AG04449 (cell line): Measurements from ENCODE around the gene PNLIPRP2.

Experiments
- CTCF ChIA-PET: fragments of 350-600 bp; formaldehyde crosslinking; extraction: SDS; loops from one replicate; lab custom pipeline; 2021; ENCODE audit warnings: antibody characterized with exemption; lab: Yijun Ruan, JAX
- POLR2A ChIA-PET: fragments of 400-600, 350-600 bp; formaldehyde crosslinking; extraction: SDS; loops from one replicate; lab custom pipeline; 2020; ENCODE audit warnings: antibody characterized with exemption, inconsistent platforms; lab: Yijun Ruan, JAX
- DNase-seq: peaks from one replicate; pipeline ENCODE4 v3.0.0-alpha.2; 2010; ENCODE audit warnings: low read depth, low spot score
- H3K4me3 ChIP-seq: 2 replicates; pipeline ENCODE4 v1.5.1; 2011; ENCODE audit warnings: low read depth, mild to moderate bottlenecking, control low read depth, low read length
- TF ChIP-seq, protein P1 (sequence below): IDR thresholded peaks from one replicate; pipeline ENCODE4 v1.5.1; 2011; ENCODE audit warnings: mild to moderate bottlenecking, moderate library complexity, low read length, control low read depth, inconsistent platforms; ENCODE audit not compliant: insufficient read depth; ENCODE audit errors: missing control alignments

PNLIPRP2 gene

DNA sequence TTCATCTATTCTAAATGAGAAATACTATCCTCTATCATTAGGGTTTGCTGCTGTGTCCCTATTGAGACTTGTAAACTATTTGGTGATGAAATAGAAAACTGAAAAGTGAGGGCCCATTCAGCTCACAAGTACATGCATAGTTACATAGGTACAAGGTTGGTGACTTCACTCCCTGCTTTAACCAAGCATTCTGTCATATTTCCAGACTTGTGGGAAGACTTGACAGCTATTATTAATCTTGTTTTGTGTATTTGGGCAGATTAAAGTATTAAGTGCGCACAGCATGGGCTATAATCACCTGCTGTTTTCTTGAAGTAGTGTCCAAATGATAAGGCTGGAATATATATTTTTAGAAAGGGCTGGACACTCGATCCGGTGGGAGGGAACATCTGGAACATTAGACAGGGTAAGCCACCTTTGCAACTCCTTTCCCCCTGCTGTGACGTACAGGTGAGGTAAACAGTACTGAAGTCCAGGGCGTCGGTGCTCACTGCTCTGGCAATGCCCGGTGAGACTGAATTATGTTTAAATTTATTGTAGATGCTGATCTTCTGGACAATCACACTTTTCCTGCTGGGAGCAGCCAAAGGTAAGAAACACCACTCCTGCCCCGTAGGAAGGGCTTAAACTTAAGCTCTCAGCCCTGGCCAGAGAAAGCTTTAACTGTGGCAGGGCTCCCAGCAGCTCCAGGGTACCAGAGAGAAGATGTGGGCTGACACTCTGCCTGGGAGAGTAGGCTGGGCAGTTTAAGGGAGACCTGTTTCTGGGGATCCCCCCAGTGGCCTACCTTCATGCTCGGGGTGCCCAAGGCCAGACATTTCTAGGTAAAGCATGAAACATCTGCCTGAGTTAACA lies 29.9 kb upstream of the PNLIPRP2 start, which contains the start of gene PNLIPRP1:
PNLIPRP1 (plus strand) TSS at position 370 of the 855 bp plus-strand sequence; CDS start at position 541, 171 bp downstream.
- TF ChIP-seq, protein P1, sequence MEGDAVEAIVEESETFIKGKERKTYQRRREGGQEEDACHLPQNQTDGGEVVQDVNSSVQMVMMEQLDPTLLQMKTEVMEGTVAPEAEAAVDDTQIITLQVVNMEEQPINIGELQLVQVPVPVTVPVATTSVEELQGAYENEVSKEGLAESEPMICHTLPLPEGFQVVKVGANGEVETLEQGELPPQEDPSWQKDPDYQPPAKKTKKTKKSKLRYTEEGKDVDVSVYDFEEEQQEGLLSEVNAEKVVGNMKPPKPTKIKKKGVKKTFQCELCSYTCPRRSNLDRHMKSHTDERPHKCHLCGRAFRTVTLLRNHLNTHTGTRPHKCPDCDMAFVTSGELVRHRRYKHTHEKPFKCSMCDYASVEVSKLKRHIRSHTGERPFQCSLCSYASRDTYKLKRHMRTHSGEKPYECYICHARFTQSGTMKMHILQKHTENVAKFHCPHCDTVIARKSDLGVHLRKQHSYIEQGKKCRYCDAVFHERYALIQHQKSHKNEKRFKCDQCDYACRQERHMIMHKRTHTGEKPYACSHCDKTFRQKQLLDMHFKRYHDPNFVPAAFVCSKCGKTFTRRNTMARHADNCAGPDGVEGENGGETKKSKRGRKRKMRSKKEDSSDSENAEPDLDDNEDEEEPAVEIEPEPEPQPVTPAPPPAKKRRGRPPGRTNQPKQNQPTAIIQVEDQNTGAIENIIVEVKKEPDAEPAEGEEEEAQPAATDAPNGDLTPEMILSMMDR, result no peak
- H3K4me3 ChIP-seq, result no peak within 1 kb of the TSS
- CTCF ChIA-PET, result no interaction called here
- POLR2A ChIA-PET, result no interaction called here
- no peak for DNase-seq

GRCh38 chr10:116593139-116593740 lies 27.5 kb upstream of the PNLIPRP2 start:
- TF ChIP-seq, protein P1, result no peak
- ChIA-PET CTCF (no interaction called here), POLR2A (no interaction called here)
- H3K4me3 ChIP-seq, result no peak overlapping the region
- no peak for DNase-seq

DNA sequence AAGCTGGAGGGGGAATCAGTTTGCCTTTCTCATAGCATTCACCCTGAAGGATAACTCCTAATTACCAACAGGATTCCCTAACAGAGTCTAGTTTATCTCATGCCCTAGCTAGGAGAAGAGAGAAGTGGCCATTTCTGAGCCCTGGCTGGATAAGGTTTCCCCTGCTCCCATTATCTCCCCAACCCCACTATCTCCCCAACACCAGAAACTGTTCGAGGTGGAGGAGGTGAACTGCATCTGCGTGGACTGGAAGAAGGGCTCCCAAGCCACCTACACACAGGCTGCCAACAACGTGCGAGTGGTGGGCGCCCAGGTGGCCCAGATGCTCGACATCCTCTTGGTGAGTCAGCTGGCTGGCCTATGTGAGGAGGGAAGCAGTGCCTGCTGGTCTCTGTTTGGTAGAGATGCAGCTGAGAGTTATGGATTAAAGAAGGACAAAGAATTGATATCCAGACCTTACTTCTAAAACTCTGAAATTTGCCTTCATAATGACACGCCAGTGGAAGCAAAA lies 26.2 kb upstream of the PNLIPRP2 start:
- TF ChIP-seq, protein P1, result no peak
- CTCF ChIA-PET, result no interaction called here
- no peak for DNase-seq
- POLR2A ChIA-PET, result no interaction called here
- H3K4me3 ChIP-seq, result no peak overlapping the region

DNA sequence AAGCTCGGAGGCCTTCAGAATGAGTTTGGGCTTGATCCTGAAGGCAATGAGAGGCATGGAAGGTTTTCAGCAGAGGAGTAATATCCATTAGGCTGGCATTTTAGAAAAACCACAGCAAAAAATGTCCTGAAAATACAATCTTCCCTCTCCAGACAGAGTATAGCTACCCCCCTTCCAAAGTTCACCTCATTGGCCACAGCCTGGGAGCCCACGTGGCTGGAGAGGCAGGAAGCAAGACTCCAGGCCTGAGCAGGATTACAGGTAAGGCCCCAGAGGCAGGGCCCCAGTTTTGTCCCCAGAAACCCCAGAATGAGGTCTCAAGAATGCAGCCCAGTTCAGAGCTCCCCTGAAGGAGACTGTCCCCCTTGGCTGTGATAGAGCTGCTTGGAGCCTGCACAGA lies 24.7 kb upstream of the PNLIPRP2 start:
- CTCF ChIA-PET, result no interaction called here
- TF ChIP-seq, protein P1, result no peak
- POLR2A ChIA-PET, result no interaction called here
- DNase-seq, result no peak
- H3K4me3 ChIP-seq, result no peak overlapping the region

- ChIA-PET POLR2A (no interaction called here), CTCF (no interaction called here)
- H3K4me3 ChIP-seq, result no peak overlapping the region
- no peak for DNase-seq
- TF ChIP-seq, protein P1, result no peak
Observed at GRCh38 chr10:116597543-116597942, 23.2 kb upstream of the PNLIPRP2 start.

GRCh38 chr10:116598329-116598728 lies 22.4 kb upstream of the PNLIPRP2 start:
- POLR2A ChIA-PET, result no interaction called here
- CTCF ChIA-PET, result no interaction called here
- H3K4me3 ChIP-seq, result no peak overlapping the region
- no peak for DNase-seq
- TF ChIP-seq, protein P1, result no peak
